ENCODE data around the gene RNASE7.

DNA sequence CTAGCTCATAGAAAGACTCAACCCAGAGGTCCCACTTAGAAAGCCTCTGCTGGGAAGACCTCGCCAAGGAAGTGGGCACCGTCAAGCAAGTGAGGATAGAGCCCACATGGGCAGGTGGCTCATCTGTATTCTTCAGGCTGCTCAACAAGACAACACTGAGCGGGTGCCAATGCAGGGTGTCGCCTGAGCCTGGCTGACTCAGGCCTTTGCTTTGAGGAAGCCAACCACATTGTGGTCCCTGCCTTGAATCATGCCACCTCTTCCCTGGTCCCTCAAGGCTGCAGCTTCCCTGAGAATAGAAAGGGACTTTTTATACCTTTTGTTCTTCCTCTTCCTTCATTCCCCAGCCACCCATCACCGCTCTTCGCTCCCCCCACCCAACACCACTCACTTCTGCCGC lies 5.4 kb upstream of the RNASE7 start:
- TF ChIP-seq, protein P1, sequence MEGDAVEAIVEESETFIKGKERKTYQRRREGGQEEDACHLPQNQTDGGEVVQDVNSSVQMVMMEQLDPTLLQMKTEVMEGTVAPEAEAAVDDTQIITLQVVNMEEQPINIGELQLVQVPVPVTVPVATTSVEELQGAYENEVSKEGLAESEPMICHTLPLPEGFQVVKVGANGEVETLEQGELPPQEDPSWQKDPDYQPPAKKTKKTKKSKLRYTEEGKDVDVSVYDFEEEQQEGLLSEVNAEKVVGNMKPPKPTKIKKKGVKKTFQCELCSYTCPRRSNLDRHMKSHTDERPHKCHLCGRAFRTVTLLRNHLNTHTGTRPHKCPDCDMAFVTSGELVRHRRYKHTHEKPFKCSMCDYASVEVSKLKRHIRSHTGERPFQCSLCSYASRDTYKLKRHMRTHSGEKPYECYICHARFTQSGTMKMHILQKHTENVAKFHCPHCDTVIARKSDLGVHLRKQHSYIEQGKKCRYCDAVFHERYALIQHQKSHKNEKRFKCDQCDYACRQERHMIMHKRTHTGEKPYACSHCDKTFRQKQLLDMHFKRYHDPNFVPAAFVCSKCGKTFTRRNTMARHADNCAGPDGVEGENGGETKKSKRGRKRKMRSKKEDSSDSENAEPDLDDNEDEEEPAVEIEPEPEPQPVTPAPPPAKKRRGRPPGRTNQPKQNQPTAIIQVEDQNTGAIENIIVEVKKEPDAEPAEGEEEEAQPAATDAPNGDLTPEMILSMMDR (IDR thresholded peaks at IDR 0.05 in 2 of 3, conservative IDR thresholded peaks at IDR 0.05 in 1 of 3; ENCODE audit: borderline replicate concordance in 1 of 3, insufficient read depth in 1 of 3, low read depth in 2 of 3, low read length in 2 of 3), result no peak
- TF ChIP-seq POLR2A (IDR thresholded peaks at IDR 0.05; ENCODE audit: borderline replicate concordance, extremely low read depth, insufficient read depth, insufficient read length) (no peak), SP1 (IDR thresholded peaks at IDR 0.05; ENCODE audit: low read depth) (no peak), CEBPB (IDR thresholded peaks at IDR 0.05; ENCODE audit: low read depth) (no peak), SIN3A (IDR thresholded peaks at IDR 0.05; ENCODE audit: low read depth) (no peak), CBX3 (IDR thresholded peaks at IDR 0.05; ENCODE audit: low read depth) (no peak), EZH2 (IDR thresholded peaks at IDR 0.05) (no peak), POLR2AphosphoS5 (IDR thresholded peaks at IDR 0.05; ENCODE audit: low read depth, low read length) (no peak), EGR1 (IDR thresholded peaks at IDR 0.05; ENCODE audit: low read depth) (no peak), ELF1 (IDR thresholded peaks at IDR 0.05; ENCODE audit: borderline replicate concordance, low read depth) (no peak), FOSL1 (IDR thresholded peaks at IDR 0.05; ENCODE audit: low read depth) (no peak), ZFX (IDR thresholded peaks at IDR 0.05) (no peak)
- TF ChIP-seq, protein P2, sequence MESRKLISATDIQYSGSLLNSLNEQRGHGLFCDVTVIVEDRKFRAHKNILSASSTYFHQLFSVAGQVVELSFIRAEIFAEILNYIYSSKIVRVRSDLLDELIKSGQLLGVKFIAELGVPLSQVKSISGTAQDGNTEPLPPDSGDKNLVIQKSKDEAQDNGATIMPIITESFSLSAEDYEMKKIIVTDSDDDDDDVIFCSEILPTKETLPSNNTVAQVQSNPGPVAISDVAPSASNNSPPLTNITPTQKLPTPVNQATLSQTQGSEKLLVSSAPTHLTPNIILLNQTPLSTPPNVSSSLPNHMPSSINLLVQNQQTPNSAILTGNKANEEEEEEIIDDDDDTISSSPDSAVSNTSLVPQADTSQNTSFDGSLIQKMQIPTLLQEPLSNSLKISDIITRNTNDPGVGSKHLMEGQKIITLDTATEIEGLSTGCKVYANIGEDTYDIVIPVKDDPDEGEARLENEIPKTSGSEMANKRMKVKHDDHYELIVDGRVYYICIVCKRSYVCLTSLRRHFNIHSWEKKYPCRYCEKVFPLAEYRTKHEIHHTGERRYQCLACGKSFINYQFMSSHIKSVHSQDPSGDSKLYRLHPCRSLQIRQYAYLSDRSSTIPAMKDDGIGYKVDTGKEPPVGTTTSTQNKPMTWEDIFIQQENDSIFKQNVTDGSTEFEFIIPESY (IDR thresholded peaks at IDR 0.05; ENCODE audit: extremely low read depth, insufficient replicate concordance, low read length), result no peak
- TF ChIP-seq, protein P3, sequence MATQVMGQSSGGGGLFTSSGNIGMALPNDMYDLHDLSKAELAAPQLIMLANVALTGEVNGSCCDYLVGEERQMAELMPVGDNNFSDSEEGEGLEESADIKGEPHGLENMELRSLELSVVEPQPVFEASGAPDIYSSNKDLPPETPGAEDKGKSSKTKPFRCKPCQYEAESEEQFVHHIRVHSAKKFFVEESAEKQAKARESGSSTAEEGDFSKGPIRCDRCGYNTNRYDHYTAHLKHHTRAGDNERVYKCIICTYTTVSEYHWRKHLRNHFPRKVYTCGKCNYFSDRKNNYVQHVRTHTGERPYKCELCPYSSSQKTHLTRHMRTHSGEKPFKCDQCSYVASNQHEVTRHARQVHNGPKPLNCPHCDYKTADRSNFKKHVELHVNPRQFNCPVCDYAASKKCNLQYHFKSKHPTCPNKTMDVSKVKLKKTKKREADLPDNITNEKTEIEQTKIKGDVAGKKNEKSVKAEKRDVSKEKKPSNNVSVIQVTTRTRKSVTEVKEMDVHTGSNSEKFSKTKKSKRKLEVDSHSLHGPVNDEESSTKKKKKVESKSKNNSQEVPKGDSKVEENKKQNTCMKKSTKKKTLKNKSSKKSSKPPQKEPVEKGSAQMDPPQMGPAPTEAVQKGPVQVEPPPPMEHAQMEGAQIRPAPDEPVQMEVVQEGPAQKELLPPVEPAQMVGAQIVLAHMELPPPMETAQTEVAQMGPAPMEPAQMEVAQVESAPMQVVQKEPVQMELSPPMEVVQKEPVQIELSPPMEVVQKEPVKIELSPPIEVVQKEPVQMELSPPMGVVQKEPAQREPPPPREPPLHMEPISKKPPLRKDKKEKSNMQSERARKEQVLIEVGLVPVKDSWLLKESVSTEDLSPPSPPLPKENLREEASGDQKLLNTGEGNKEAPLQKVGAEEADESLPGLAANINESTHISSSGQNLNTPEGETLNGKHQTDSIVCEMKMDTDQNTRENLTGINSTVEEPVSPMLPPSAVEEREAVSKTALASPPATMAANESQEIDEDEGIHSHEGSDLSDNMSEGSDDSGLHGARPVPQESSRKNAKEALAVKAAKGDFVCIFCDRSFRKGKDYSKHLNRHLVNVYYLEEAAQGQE (IDR thresholded peaks at IDR 0.05; ENCODE audit: low read depth), result no peak
